Measurements from ENCODE around the gene WDR5.

WDR5 gene

DNA sequence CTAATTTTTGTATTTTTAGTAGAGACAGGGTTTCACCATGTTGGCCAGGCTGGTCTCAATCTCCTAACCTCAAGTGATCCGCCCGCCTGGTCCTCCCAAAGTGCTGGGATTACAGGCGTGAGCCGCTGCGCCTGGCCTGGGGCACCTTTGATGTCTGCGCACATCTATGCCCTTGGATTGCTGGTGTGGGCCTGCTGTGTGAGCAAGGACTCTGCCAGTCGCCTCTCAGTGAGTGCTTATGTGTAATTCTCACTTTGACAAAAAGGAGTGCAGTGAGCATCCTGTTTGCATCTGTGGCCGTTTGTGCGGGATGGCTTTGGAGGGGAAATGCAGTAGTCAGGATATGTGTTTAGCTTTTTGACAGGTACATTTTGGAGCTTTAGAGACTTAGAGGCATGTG lies 9.4 kb downstream of the WDR5 start:
- no peak for TF ChIP-seq CTCF (IDR thresholded peaks at IDR 0.05; ENCODE audit: low read depth, low read length)
- no peak overlapping the region for H3K4me3 ChIP-seq (ENCODE audit: low read depth, low read length)

DNA sequence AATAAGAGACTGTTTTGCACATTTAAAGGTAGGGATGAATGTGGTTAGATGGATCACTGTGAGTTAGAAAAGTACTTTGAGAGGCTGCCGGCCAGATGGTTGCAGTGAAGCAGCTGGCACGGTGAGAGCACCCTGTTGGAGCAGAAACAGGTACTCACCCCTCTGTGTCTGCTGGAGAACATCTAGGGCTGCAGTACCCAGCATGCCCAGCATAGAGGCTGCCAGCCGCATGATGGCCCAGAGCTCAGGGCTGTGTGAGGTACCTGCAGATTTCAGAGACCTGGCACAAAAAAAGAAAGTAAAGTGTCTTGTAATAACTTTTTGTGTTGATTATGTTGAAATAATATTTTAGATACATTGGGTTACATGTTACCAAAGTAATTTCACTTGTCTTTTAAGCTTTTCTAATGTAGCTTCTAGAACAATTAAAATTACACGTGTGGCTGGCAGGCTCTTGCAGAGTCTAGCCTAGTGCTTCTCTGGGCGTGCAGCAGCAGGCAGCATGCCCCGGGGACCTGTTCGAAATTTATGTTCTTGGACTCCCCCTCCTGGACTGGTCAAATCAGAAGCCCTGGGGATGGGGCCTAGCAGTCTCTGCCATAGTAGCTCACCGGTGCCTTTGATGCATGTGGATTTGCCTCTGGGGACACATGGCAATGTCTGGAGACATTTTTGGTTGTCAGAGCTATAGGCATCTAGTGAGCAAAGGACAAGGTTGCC lies 11.1 kb downstream of the WDR5 start:
- H3K4me3 ChIP-seq (ENCODE audit: low read depth, low read length) = no peak overlapping the region
- TF ChIP-seq CTCF (IDR thresholded peaks at IDR 0.05; ENCODE audit: low read depth, low read length) = no peak

DNA sequence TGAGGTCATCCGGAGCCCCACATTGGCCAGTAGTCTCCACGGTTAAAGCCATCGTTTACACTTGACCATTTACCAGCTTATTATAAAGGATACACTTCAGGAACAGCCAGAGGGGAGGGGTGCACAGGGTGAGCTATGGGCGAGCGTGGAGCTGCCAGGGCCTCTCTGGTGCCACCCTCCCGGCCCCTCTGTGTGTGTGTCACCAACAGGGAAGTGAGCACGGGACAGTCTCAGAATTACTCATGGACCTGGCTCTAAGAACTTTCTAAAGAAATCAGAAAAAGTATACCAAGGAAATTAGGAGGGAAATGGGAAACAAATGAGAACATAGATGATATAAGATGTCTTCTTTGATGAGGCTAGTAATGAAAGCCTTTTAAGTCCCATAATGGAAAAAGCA lies 13.5 kb downstream of the WDR5 start:
- H3K4me3 ChIP-seq (ENCODE audit: low read depth, low read length) = no peak overlapping the region
- no peak for TF ChIP-seq CTCF (IDR thresholded peaks at IDR 0.05; ENCODE audit: low read depth, low read length)

DNA sequence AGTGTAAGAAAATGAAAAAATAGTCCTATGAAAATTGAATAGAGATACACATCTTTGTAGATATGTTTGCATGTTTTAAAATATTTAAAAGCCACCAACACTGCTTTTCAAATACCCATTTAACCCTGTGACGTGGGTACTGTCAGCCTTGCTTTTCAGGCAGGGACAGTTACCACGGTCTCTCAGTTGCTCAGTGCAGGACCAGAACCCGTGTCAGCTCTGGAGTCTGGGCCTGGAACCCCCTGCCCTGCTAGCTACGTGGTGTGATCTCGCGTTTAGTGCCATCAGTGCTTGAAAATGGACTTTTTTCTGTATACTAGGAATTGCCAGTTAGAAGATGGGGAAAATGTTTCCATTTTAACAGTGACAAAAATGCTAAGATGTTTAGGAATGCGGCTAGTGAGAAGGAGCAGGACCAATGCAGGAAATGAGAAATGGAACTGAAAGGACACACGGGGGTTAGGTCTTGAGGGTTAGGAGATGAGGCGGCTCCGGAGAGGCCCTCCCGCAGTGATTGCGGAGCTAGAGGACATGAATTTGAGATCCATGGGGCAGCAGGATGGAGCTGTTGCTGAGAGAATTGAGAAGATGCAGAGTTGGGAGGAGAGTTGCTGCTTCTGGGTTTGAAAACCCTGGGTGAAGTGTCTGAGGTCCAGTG lies 14.8 kb downstream of the WDR5 start:
- no peak overlapping the region for H3K4me3 ChIP-seq (ENCODE audit: low read depth, low read length)
- no peak for TF ChIP-seq CTCF (IDR thresholded peaks at IDR 0.05; ENCODE audit: low read depth, low read length)

GRCh38 chr9:134152022-134152448 lies 16.2 kb downstream of the WDR5 start:
- H3K4me3 ChIP-seq (ENCODE audit: low read depth, low read length) = no peak overlapping the region
- TF ChIP-seq CTCF (IDR thresholded peaks at IDR 0.05; ENCODE audit: low read depth, low read length) = no peak

GRCh38 chr9:134152488-134152887 lies 16.6 kb downstream of the WDR5 start:
- no peak for TF ChIP-seq CTCF (IDR thresholded peaks at IDR 0.05; ENCODE audit: low read depth, low read length)
- H3K4me3 ChIP-seq (ENCODE audit: low read depth, low read length) = no peak overlapping the region

GRCh38 chr9:134153450-134153849 lies 17.6 kb downstream of the WDR5 start:
- TF ChIP-seq CTCF (IDR thresholded peaks at IDR 0.05; ENCODE audit: low read depth, low read length) = no peak
- no peak overlapping the region for H3K4me3 ChIP-seq (ENCODE audit: low read depth, low read length)

Data from WI38 (cell line).